HG02938 (cell line): ENCODE measurements around the gene DIABLO.
"Not testable (repeated sequence)": the region's sequence is repeated elsewhere in the genome, so short reads cannot be mapped to it uniquely, and the experiment has no call there.

Source experiments
- ATAC-seq: cut with Tn5 transposase; IDR thresholded peaks from one replicate; pipeline ENCODE4 v1.9.1; 2021; ENCODE audit warnings: mild to moderate bottlenecking, moderate library complexity; ENCODE audit not compliant: unreplicated experiment

The DIABLO gene

DNA sequence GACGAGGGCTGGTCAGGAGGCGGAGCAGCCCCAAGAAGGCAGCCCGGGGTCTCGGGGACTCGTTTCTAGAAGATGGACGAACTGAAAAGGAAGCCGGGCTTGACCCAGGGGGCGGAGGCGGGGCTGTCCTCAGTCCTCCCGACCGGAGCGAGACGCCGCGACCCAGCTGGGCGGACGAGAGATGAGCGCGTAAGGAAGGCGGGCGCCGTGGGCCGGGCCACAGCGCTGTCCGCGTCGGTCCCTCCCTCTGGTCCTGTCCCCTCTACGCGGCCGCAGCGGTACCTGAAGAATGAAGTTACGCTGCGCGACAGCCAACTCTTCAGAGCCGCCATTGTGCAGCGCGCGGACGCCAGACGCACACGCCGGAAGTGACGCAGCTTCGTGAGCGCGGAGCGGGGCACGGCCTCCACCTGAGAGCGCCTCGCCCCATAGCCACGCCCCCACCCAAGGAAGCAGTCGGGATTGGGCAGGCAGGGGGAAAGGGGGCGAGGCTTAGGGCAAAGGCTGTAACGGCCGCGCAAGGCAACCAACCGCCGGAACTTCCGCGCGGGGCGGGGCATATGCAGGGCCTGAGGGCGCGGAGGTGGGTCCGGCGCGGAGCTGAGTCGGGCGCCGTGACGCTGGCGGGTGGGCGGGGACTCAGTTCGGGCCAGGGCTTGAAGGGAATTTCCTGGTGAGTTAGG, at the start of gene DIABLO:
Gene DIABLO, minus strand, starts transcription at position 370 of the 683 bp plus-strand sequence. Its CDS starts 38 bp downstream, at position 332.
- peak; percentile 84 for ATAC-seq

GRCh38 chr12:122275459-122275858, 49.6 kb upstream of the DIABLO start:
- no peak for ATAC-seq

GRCh38 chr12:122266230-122266901, 40.5 kb upstream of the DIABLO start, which contains the start of gene VPS33A:
Gene VPS33A (minus strand): TSS chr12:122266494. CDS start chr12:122266408, 86 bp downstream.
- peak; percentile 91 for ATAC-seq

GRCh38 chr12:122265886-122266229, 40.0 kb upstream of the DIABLO start:
- peak; percentile 38 for ATAC-seq

DNA sequence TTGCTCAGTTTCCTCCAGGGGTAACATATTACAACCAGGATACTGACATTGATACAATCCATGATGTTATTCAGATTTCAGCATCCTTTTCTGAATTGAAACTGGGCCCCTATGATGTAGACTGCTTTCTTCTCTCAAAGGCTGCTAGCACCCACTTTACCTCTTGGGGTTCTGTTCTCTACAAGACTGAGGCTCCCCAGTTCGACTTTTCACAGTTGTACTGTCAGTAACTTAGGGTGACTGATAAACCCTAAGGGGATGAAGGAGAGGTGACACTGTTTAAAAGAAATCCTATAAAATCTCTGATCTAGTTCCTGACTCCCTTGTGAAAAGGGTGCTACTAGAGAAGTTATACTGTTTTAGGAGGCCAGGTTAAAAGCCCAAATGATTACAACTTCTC, 39.6 kb upstream of the DIABLO start:
- no peak for ATAC-seq

- ATAC-seq: not testable (repeated sequence)
Observed at GRCh38 chr12:122260735-122261134, 34.9 kb upstream of the DIABLO start.

DNA sequence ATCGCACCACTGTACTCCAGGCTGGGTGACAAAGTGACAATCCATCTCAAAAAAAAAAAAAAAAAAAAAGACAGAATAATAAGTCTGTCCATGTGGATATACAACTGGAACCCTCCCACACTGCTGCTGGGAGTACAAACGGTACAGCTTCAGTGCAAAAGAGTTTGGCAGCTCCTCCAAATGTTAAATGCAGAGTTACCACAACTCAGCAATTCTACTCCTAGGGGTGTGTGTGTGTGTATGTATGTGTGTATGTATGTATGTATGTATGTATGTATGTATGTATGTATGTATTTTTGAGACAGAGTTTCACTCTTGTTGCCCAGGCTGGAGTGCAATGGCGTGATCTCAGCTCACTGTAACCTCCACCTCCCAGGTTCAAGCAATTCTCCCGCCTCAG, 33.1 kb upstream of the DIABLO start:
- not testable (repeated sequence) for ATAC-seq

DNA sequence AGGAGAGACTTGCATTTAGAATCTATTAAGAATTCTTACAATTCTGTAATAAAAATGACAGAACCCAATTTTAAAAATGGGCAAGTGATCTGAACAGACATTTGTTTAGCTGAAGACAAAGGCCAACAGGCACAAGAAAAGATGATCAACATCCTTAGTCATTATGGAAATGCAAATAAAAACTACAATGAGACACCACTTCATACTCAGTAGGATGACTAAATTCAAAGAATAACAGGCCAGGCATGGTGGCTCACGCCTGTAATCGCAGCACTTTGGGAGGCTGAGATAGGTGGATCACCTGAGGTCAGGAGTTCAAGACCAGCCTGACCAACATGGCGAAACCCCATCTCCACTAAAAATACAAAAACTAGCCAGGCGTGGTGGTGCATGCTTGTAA, 32.6 kb upstream of the DIABLO start:
- not testable (repeated sequence) for ATAC-seq

- no peak for ATAC-seq
Observed at GRCh38 chr12:122250536-122250935, 24.7 kb upstream of the DIABLO start.

DNA sequence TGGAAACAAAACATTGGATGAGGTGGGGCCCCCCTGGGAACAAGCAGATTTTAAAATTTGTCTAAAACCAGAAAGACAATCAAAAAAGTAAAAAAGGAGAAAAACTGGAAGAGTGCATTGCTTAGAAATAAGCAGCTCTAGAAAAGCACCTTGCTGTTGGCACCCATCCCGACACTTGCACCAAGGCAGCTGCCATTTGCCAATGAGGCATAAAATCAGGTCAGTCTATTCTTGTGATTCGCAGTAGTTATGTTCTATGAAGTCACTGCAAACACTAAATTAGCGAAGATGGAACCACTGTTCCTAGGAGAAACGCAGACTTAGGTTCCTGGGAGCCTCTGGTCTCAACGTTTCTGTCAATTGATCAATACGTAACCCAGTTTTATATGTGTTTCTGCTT, 24.2 kb upstream of the DIABLO start:
- ATAC-seq: no peak

DNA sequence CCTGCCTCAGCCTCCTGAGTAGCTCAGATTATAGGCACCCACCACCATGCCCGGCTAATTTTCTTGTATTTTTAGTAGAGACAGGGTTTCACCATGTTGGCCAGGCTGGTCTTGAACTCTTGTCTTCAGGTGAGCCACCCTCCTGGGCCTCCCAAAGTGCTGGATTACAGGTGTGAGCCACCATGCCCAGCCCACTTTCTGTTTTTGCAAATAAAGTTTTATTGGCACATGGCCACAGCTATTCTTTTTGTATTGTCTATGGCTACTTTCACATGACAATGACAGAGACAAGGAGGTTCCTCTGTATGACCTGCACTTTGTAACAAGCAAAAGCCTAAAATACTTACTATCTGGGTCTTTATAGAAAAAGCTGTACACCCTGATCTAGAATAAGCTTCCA, 19.7 kb upstream of the DIABLO start:
- ATAC-seq: no peak

DNA sequence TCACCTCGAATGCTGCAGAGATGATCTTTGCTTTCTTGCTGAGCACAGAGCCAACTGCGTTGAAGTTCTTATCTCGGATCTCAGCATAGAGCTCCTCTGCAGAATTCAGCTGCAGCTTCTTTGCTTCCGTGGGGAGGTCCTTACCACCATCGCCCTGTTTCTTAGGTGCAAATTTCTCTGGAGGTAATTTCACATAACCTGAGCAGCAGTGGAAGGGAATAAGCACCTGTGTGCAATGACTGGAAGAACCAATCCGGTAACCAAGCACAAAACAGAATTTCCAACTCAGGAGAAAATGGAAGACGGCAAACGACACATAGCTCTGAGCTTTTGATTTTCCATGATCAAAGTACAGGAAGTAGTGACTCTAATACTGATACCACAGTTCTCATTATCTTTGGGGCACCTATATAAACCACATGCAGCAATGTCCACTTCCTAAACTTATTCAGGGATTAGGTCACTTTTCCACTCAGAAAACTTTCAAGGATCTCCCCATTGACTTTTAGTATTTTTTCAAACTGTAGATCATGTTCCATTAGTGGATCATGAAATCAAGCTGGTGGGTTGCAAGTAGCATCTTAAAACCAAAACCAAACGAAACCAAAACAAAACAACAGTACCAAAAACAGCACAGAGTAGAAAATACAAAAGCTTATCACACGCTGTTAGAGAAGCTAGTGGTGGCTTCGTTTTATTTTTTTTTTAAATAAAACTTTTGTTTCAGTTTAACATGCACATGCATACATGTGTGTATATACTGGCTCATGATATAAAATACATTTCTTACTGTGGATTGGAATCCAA, 18.9 kb upstream of the DIABLO start:
- no peak for ATAC-seq

- no peak for ATAC-seq
Observed at GRCh38 chr12:122243965-122244364, 18.1 kb upstream of the DIABLO start.

DNA sequence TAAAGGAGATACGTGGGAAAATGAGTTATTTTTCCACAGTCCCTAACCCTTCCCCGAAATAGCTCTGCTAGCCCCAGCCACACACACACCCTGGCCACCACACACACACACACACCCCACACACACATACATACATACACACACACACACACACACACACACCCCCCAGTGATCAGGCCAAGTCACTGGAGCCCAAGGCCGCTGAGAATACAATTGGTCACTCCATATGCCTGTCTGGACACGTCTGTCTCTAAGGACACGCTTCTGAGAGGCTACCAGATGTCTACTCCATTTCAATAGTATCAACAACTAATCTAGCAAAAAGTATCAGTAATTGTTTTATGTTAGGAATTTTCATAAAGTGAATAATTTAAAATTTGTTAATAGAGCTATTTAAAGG, 13.0 kb upstream of the DIABLO start:
- ATAC-seq: no peak

DNA sequence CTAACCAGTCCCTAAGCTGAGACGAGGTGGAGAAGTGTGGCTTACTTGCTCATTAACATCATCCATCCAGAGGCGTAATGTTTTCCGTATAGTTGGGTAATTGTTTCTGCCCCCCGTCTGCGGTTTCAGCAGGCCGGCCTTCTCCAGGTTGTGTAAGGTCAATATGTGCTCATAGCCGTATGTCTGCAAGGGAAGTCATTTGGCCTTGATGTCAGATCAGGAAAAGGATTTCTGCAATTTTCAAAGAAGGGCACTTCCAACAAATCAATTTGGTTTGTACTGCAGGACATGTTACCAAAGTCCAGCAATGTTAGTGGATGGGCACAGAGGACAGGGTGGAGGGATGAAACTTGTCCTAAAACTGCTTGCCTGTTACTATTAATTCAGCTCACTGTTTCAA, 9.9 kb upstream of the DIABLO start:
- no peak for ATAC-seq

GRCh38 chr12:122232691-122233090, 6.8 kb upstream of the DIABLO start:
- ATAC-seq: no peak

DNA sequence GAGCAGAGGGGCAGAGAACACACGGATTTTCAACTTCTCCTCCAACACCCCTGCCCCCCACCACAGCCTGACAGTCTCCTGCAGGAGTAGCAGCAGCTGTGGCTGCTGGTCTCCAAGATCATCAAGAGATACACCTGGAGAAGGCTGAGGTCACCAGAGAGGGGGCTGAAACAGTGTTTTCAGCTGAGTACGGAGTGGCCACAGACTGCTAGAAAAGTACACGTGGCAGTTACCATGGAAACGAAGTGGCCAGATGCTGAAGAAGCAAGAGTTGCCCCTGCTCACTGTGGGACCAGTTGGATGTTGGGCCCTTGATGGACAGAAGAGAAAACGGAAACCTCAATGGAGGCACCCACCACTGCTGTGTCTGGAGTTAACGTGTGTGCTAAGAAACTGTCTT, 4.9 kb upstream of the DIABLO start:
- ATAC-seq: no peak

GRCh38 chr12:122228092-122228491, 2.2 kb upstream of the DIABLO start:
- ATAC-seq: no peak

DNA sequence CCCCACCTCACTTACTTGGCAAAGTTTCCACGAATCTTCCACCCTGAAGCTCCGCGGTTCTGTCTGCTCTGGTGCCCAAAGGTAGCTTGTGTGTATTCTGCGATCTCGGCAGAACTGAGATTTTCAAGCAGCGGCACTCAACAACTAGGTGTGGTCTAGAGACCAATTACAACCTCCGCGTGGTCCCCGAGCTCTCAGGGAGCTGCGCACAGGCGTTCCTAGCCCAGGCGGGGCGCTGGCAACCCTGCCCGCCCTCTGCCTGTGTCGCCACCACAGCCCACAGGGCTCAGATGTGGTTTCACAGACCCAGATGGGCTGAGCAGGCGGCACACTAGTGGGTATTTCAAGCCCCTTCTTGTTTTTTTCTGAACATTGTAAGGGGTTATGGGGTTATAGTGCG, 1.5 kb upstream of the DIABLO start:
- ATAC-seq: no peak

DNA sequence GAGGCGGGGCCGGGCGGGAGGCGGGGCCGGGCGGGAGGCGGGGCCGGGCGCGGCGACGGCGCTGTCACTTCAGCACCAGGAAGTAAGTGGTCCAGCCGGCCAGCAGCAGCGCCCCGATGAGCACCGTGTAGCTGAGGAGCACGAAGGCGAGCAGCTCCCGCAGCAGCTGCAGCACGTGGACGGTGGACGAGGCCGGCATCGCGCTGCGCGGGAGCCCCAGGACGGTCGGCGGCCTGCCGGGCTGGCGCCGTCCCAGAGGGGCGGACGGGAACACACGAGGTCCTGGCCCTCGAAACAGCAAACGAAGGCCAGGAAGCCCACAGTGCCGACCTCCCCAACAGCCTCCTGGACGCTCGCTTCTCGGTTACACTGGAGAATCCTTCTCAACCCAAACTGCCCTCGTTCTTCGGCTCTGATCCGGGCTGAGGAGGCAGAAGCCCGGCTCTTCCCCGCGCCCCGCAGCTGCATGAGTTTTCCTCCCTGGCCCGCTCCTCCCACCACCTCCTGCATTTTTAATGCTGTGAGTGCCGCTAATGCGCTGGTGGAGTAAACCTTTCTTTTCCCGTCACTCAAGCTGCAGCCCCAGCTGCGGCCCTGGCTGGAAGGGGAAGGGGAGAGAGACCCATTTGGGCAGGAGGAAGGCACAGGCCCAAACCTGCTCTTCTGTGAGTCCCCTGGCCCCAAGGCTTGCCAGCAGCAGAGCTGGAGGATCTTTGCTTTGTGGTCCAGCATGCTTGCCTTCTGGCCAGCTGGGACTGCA, 694 bp upstream of the DIABLO start:
- ATAC-seq: peak; percentile 49

GRCh38 chr12:122216445-122216844, 9.4 kb downstream of the DIABLO start:
- ATAC-seq: no peak
